ENCODE measurements around the gene GAK. TPM values are rescaled to one million over a fixed set of nuclear protein-coding genes. Genes with fewer than 3 reads are reported as not detected.
A peak's percentile ranks its signal among the peaks of the same experiment; 100 is the strongest.

GAK gene
- total and polyA plus RNA-seq, 2 experiments from 2014 or later: 59.8 to 144 TPM

GRCh38 chr4:893995-894705 is 38.0 kb downstream of the GAK start:
- no peaks in the 10 kb centered on the region for H3K36me3 ChIP-seq
- no peak for TF ChIP-seq CTCF (IDR thresholded peaks at IDR 0.05; ENCODE audit: low read depth, low read length)
- H3K4me3 ChIP-seq: no peak overlapping the region
- no peak for DNase-seq (ENCODE audit: low read depth in 1 of 2, low spot score in 1 of 2)
- no peak overlapping the region for H3K27ac ChIP-seq
- no peaks in the 10 kb centered on the region for H3K9me3 ChIP-seq (ENCODE audit: low read depth)
- no peaks in the 10 kb centered on the region for H3K27me3 ChIP-seq
- H3K4me1 ChIP-seq (ENCODE audit: low read depth): no peaks in the 10 kb centered on the region

- Histone ChIP-seq H3K36me3 (no peaks in the 10 kb centered on the region), H3K9me3 (ENCODE audit: low read depth) (no peaks in the 10 kb centered on the region), H3K4me3 (no peak overlapping the region), H3K27ac (no peak overlapping the region), H3K27me3 (no peaks in the 10 kb centered on the region), H3K4me1 (ENCODE audit: low read depth) (no peaks in the 10 kb centered on the region)
- no peak for TF ChIP-seq CTCF (IDR thresholded peaks at IDR 0.05; ENCODE audit: low read depth, low read length)
- DNase-seq (ENCODE audit: low read depth in 1 of 2, low spot score in 1 of 2): no peak
Observed at GRCh38 chr4:893276-893994, 38.7 kb downstream of the GAK start.

GRCh38 chr4:892780-893179 is 39.3 kb downstream of the GAK start:
- no peaks in the 10 kb centered on the region for H3K4me1 ChIP-seq (ENCODE audit: low read depth)
- H3K4me3 ChIP-seq: no peak overlapping the region
- no peaks in the 10 kb centered on the region for H3K27me3 ChIP-seq
- H3K27ac ChIP-seq: no peak overlapping the region
- H3K9me3 ChIP-seq (ENCODE audit: low read depth): no peaks in the 10 kb centered on the region
- no peak for TF ChIP-seq CTCF (IDR thresholded peaks at IDR 0.05; ENCODE audit: low read depth, low read length)
- H3K36me3 ChIP-seq: no peaks in the 10 kb centered on the region
- no peak for DNase-seq (ENCODE audit: low read depth in 1 of 2, low spot score in 1 of 2)

GRCh38 chr4:891747-892146 is 40.4 kb downstream of the GAK start:
- peak; percentile 10 to 13 for DNase-seq (ENCODE audit: low read depth in 1 of 2, low spot score in 1 of 2)
- H3K36me3 ChIP-seq: no peaks in the 10 kb centered on the region
- H3K4me1 ChIP-seq (ENCODE audit: low read depth): no peaks in the 10 kb centered on the region
- H3K27me3 ChIP-seq: no peaks in the 10 kb centered on the region
- no peak overlapping the region for H3K4me3 ChIP-seq
- no peaks in the 10 kb centered on the region for H3K9me3 ChIP-seq (ENCODE audit: low read depth)
- H3K27ac ChIP-seq: no peak overlapping the region
- TF ChIP-seq CTCF (IDR thresholded peaks at IDR 0.05; ENCODE audit: low read depth, low read length): peak; percentile 21

GRCh38 chr4:890036-890695 is 42.0 kb downstream of the GAK start:
- Histone ChIP-seq H3K4me1 (ENCODE audit: low read depth) (no peaks in the 10 kb centered on the region), H3K36me3 (no peaks in the 10 kb centered on the region)
- TF ChIP-seq CTCF (IDR thresholded peaks at IDR 0.05; ENCODE audit: low read depth, low read length): no peak

More at GRCh38 chr4:890036-890695, 42.0 kb downstream of the GAK start:
- Histone ChIP-seq H3K27me3 (no peaks in the 10 kb centered on the region), H3K27ac (no peak overlapping the region), H3K4me3 (no peak overlapping the region), H3K9me3 (ENCODE audit: low read depth) (no peaks in the 10 kb centered on the region)
- DNase-seq (ENCODE audit: low read depth in 1 of 2, low spot score in 1 of 2): no peak

Data from cardiac muscle cell (in vitro differentiated cells and primary cell).